K562 (cell line): ENCODE data around the gene ELMOD2. TPM values are rescaled to one million over a fixed set of nuclear protein-coding genes. Genes with fewer than 3 reads are reported as not detected.

Experiments
- CBX3 ChIP-seq, 2 experiments: IDR thresholded peaks; 1 replicate in 1 of 2; 2 replicates in 1 of 2; pipeline ENCODE4 v1.6.1; 2012; ENCODE audit warnings: inconsistent platforms in 2 of 2, low read length in 2 of 2, borderline replicate concordance in 1 of 2, control low read depth in 1 of 2
- E2F1 ChIP-seq: sonication (generic); formaldehyde crosslinking; IDR thresholded peaks from 2 replicates; pipeline ENCODE4 v1.8.1; 2023; ENCODE audit warnings: mild to moderate bottlenecking, missing genetic modification reagents, moderate library complexity
- E2F3 ChIP-seq: fragments of 250-450 bp; sonication (Bioruptor Pico); IDR thresholded peaks from 2 replicates; pipeline ENCODE4 v1.4.0; 2020; ENCODE audit warnings: mild to moderate bottlenecking
- GTF3C2 ChIP-seq: IDR thresholded peaks from 3 replicates; pipeline ENCODE4 v1.6.1; 2011; ENCODE audit warnings: borderline replicate concordance, mild to moderate bottlenecking, moderate library complexity; ENCODE audit not compliant: insufficient read length; ENCODE audit errors: extremely low read depth
- HNRNPH1 ChIP-seq: fragments of 200-400 bp; formaldehyde crosslinking; optimal IDR thresholded peaks from 2 replicates; pipeline ENCODE3; 2017; ENCODE audit warnings: low read depth, mild to moderate bottlenecking, low read length, moderate library complexity
- MAFF ChIP-seq: IDR thresholded peaks from 2 replicates; pipeline ENCODE4 v1.6.1; 2012; ENCODE audit warnings: low read length, improper control_type of control experiment
- MCM5 ChIP-seq: fragments of 450-650 bp; IDR thresholded peaks from 2 replicates; pipeline ENCODE4 v1.6.1; 2016; ENCODE audit warnings: low read depth
- MTA3 ChIP-seq: fragments of 450-650 bp; formaldehyde crosslinking; IDR thresholded peaks from 2 replicates; pipeline ENCODE4 v1.6.1; 2017; ENCODE audit warnings: mild to moderate bottlenecking, borderline replicate concordance
- NFE2L1 ChIP-seq: fragments of 450-650 bp; IDR thresholded peaks from 2 replicates; pipeline ENCODE4 v1.6.1; 2016; ENCODE audit warnings: missing genetic modification characterization, low read depth, mild to moderate bottlenecking, missing compliant biosample characterization, moderate library complexity, borderline replicate concordance
- PHF8 ChIP-seq: fragments of 200-600 bp; sonication (generic); IDR thresholded peaks from 2 replicates; pipeline ENCODE4 v1.6.1; 2012; ENCODE audit warnings: mixed run types, mild to moderate bottlenecking, inconsistent platforms, low read length, moderate library complexity, borderline replicate concordance
- PTRF ChIP-seq: fragments of 450-650 bp; IDR thresholded peaks from 2 replicates; pipeline ENCODE4 v1.6.1; 2016; ENCODE audit warnings: mild to moderate bottlenecking, missing genetic modification characterization, missing compliant biosample characterization
- RFX5 ChIP-seq: IDR thresholded peaks from 2 replicates; pipeline ENCODE4 v1.6.1; 2011; ENCODE audit warnings: low read depth, mild to moderate bottlenecking, improper control_type of control experiment, low read length
- TEAD1 ChIP-seq, 2 experiments: fragments of 450-650 bp in 1 of 2; sonication (generic) in 1 of 2; formaldehyde crosslinking; IDR thresholded peaks; 2 replicates each; pipeline versions ENCODE4 v1.4.0 to v1.8.0; 2020 to 2022; ENCODE audit warnings: mild to moderate bottlenecking in 2 of 2, missing genetic modification reagents in 1 of 2
- TFAM ChIP-seq: fragments of 250-450 bp; sonication (Bioruptor Pico); conservative IDR thresholded peaks from 2 replicates; pipeline ENCODE4 v1.5.0; 2021; ENCODE audit warnings: mild to moderate bottlenecking, moderate library complexity
- USF2 ChIP-seq: sonication (generic); formaldehyde crosslinking; IDR thresholded peaks from 2 replicates; pipeline ENCODE4 v1.5.0; 2020; ENCODE audit warnings: missing genetic modification reagents
- ZFP1 ChIP-seq: fragments of 450-650 bp; formaldehyde crosslinking; IDR thresholded peaks from 2 replicates; pipeline ENCODE4 v1.4.0; 2020; ENCODE audit warnings: mild to moderate bottlenecking, mixed read lengths
- ZKSCAN3 ChIP-seq: fragments of 250-450 bp; sonication (Bioruptor Pico); IDR thresholded peaks from 2 replicates; pipeline ENCODE4 v1.4.0; 2020
- ZNF239 ChIP-seq: fragments of 250-450 bp; sonication (Bioruptor Pico); IDR thresholded peaks from 2 replicates; pipeline ENCODE4 v1.4.0; 2020; ENCODE audit warnings: mild to moderate bottlenecking
- ZNF384 ChIP-seq: IDR thresholded peaks from 2 replicates; pipeline ENCODE4 v1.6.1; 2012; ENCODE audit warnings: low read depth, low read length, improper control_type of control experiment
- ZNF609 ChIP-seq: sonication (generic); formaldehyde crosslinking; IDR thresholded peaks from 2 replicates; pipeline ENCODE4 v1.8.1; 2023; ENCODE audit warnings: missing genetic modification reagents, mild to moderate bottlenecking, borderline replicate concordance
- polyA plus RNA-seq, 8 experiments: library from polyadenylated mRNA; depleted of rRNA in 4 of 8; stranded (reverse) in 5 of 8; unstranded in 3 of 8; fragments of >200 nt; fragmentation: Nextera tagmentation in 2 of 8; fragmentation: Illumina TruSeq in 1 of 8; extraction: Ambion mirVana in 2 of 8; extraction: Trizol in 1 of 8; gene quantifications; 2 replicates each; pipeline versions ENCODE4 v1.2.1 to v1.2.3, GENCODE V29; 2011 to 2014; ENCODE audit warnings: inconsistent platforms in 1 of 8, missing spikeins in 1 of 8
- total RNA-seq, 7 experiments: library from RNA; depleted of rRNA in 6 of 7; stranded (reverse); fragments of >200 nt in 6 of 7; fragmentation: Illumina TruSeq in 2 of 7; extraction: Trizol in 2 of 7; gene quantifications; 2 replicates each; pipeline versions ENCODE4 v1.2.1 to v1.2.3, GENCODE V29; 2011 to 2021; ENCODE audit warnings: low replicate concordance in 1 of 7

ELMOD2 gene
- total and polyA plus RNA-seq, 9 of the 15 experiments (the other 6 are each of a cell fraction or from before 2014, with no cell fraction given): 11.0 to 23.3 (median 14.3) TPM

GRCh38 chr4:140529434-140529833 lies 5.5 kb downstream of the ELMOD2 start (continued):
- TF ChIP-seq GTF3C2 (no peak), MCM5 (no peak), PHF8 (no peak), E2F1 (CRISPR knock-in tag) (no peak), CBX3 (IDR thresholded peaks at IDR 0.05; ENCODE audit: borderline replicate concordance in 1 of 2, low read length in 2 of 2) (peak in 1 of 2 experiments; percentile 65; a peak in 1 of 3 replicates), ZFP1 (CRISPR knock-in tag) (no peak), TEAD1 (CRISPR knock-in tag; IDR thresholded peaks at IDR 0.05) (no peak), PTRF (tag) (no peak), ZNF609 (no peak), NFE2L1 (no peak), ZNF239 (no peak), MAFF (no peak), RFX5 (no peak), HNRNPH1 (no peak), E2F3 (CRISPR knock-in tag) (no peak), TFAM (CRISPR knock-in tag) (no peak), MTA3 (0 out of 2 replicates have a peak, but pooled peaks have one; percentile 36), USF2 (CRISPR knock-in tag) (no peak), ZKSCAN3 (CRISPR knock-in tag) (no peak), ZNF384 (no peak)
